MM.1S (cell line): ENCODE results near the gene ACLY.

Experiments
- DNase-seq: peaks from one replicate; pipeline ENCODE4 v3.0.0-alpha.2; 2015
- H2AFZ ChIP-seq: fragments of 300-600 bp; sonication (generic); 2 replicates; pipeline ENCODE4 v1.6.0; 2016; ENCODE audit warnings: antibody characterized with exemption, low read length
- H3F3A ChIP-seq: fragments of 300-600 bp; sonication (generic); 2 replicates; pipeline ENCODE4 v1.6.1; 2016; ENCODE audit warnings: mild to moderate bottlenecking, antibody characterized with exemption, low read length, moderate library complexity, mixed read lengths; ENCODE audit not compliant: insufficient read depth
- H3K27ac ChIP-seq: fragments of 300-600 bp; sonication (generic); 2 replicates; pipeline ENCODE4 v1.5.1; 2016; ENCODE audit warnings: mild to moderate bottlenecking, low read length
- H3K27me3 ChIP-seq: fragments of 300-600 bp; sonication (generic); replicated peaks from 2 replicates; pipeline ENCODE4 v1.6.0; 2016; ENCODE audit warnings: low read length; ENCODE audit not compliant: insufficient read depth
- H3K36me3 ChIP-seq: fragments of 300-600 bp; sonication (generic); replicated peaks from 2 replicates; pipeline ENCODE4 v1.6.1; 2016; ENCODE audit warnings: mild to moderate bottlenecking, low read length, mixed read lengths; ENCODE audit not compliant: insufficient read depth
- H3K4me1 ChIP-seq: fragments of 300-600 bp; sonication (generic); 2 replicates; pipeline ENCODE4 v1.6.1; 2016; ENCODE audit warnings: low read length, mixed read lengths
- H3K4me2 ChIP-seq: fragments of 300-600 bp; sonication (generic); 2 replicates; pipeline ENCODE4 v1.6.0; 2016; ENCODE audit warnings: low read depth, low read length
- H3K4me3 ChIP-seq: fragments of 300-600 bp; sonication (generic); 2 replicates; pipeline ENCODE4 v1.5.1; 2016; ENCODE audit warnings: low read length, mixed read lengths
- H3K79me2 ChIP-seq: fragments of 300-600 bp; sonication (generic); 2 replicates; pipeline ENCODE4 v1.6.1; 2016; ENCODE audit warnings: mixed run types, low read length, mixed read lengths
- H3K9ac ChIP-seq: fragments of 300-600 bp; sonication (generic); 2 replicates; pipeline ENCODE4 v1.6.1; 2016; ENCODE audit warnings: low read length, mixed read lengths
- H3K9me2 ChIP-seq: fragments of 300-600 bp; sonication (generic); replicated peaks from 2 replicates; pipeline ENCODE4 v1.6.1; 2016; ENCODE audit warnings: mild to moderate bottlenecking, low read length, mixed read lengths; ENCODE audit not compliant: insufficient read depth
- H3K9me3 ChIP-seq: fragments of 300-600 bp; sonication (generic); replicated peaks from 2 replicates; pipeline ENCODE4 v1.6.1; 2016; ENCODE audit warnings: mild to moderate bottlenecking, low read length, mixed read lengths; ENCODE audit not compliant: insufficient read depth
- H4K20me1 ChIP-seq: fragments of 300-600 bp; sonication (generic); 2 replicates; pipeline ENCODE4 v1.6.1; 2016; ENCODE audit warnings: mild to moderate bottlenecking, low read length, moderate library complexity, mixed read lengths; ENCODE audit not compliant: insufficient read depth
- CTCF ChIP-seq: fragments of 300-600 bp; sonication (generic); IDR thresholded peaks from 2 replicates; pipeline ENCODE4 v1.5.1; 2016; ENCODE audit warnings: antibody characterized with exemption, low read length, mixed read lengths
- EZH2 ChIP-seq: fragments of 300-600 bp; sonication (generic); optimal IDR thresholded peaks from 2 replicates; pipeline ENCODE3; 2017; ENCODE audit warnings: low read depth, mild to moderate bottlenecking, antibody characterized with exemption, low read length, mixed read lengths
- EZH2phosphoT487 ChIP-seq: fragments of 300-600 bp; sonication (generic); IDR thresholded peaks from 2 replicates; pipeline ENCODE4 v1.6.1; 2018; ENCODE audit warnings: antibody characterized with exemption, low read length

ACLY gene

GRCh38 chr17:41918314-41919164, at the start of gene ACLY:
Gene ACLY, minus strand, starts transcription at chr17:41918951. Its CDS starts 5,078 bp downstream, at chr17:41913873.
- H3K79me2 ChIP-seq = peaks cover 53% of the 10 kb centered on the region
- peaks cover 3% of the 10 kb centered on the region; the same call in 1 of the 2 replicates for H3K36me3 ChIP-seq
- H3K9me3 ChIP-seq = no peaks in the 10 kb centered on the region
- H3K27me3 ChIP-seq = no peaks in the 10 kb centered on the region
- H3K4me1 ChIP-seq = peaks cover 12% of the 10 kb centered on the region; the same call in 1 of the 2 replicates
- peak within 1 kb of the TSS; percentile 98 for H3K4me3 ChIP-seq
- peak within 1 kb of the TSS; percentile 97 for H2AFZ ChIP-seq
- H4K20me1 ChIP-seq = 0 out of 2 replicates have a peak, but pooled peaks cover 5% of the 10 kb centered on the region
- DNase-seq = peak; percentile 99
- no peaks in the 10 kb centered on the region for H3K9me2 ChIP-seq
- peak within 1 kb of the TSS; percentile 45; the same call in 1 of the 2 replicates for H3K27ac ChIP-seq
- peak within 1 kb of the TSS; percentile 90 for H3K9ac ChIP-seq
- TF ChIP-seq EZH2phosphoT487 = no peak
- TF ChIP-seq EZH2 = no peak
- TF ChIP-seq CTCF = no peak
- peak within 1 kb of the TSS; percentile 83 for H3K4me2 ChIP-seq
- H3F3A ChIP-seq = no peaks in the 10 kb centered on the region

- H3K4me3 ChIP-seq = peak overlapping the region; percentile 82; the same call in 1 of the 2 replicates
- H3K79me2 ChIP-seq = peaks cover 62% of the 10 kb centered on the region
- peaks cover 16% of the 10 kb centered on the region for H3F3A ChIP-seq
- TF ChIP-seq EZH2phosphoT487 (no peak), CTCF (no peak), EZH2 (no peak)
- H3K27ac ChIP-seq = no peak overlapping the region
- DNase-seq = no peak
- no peaks in the 10 kb centered on the region for H3K9me3 ChIP-seq
- H3K4me1 ChIP-seq = peaks cover 15% of the 10 kb centered on the region
- H3K36me3 ChIP-seq = 0 out of 2 replicates have a peak, but pooled peaks cover 4% of the 10 kb centered on the region
- no peaks in the 10 kb centered on the region for H3K27me3 ChIP-seq
- H3K9me2 ChIP-seq = no peaks in the 10 kb centered on the region
- peak overlapping the region; percentile 90; the same call in 1 of the 2 replicates for H3K4me2 ChIP-seq
- H2AFZ ChIP-seq = no peak overlapping the region
- H3K9ac ChIP-seq = no peak overlapping the region
- H4K20me1 ChIP-seq = no peaks in the 10 kb centered on the region
Observed at GRCh38 chr17:41967921-41968578, 49.3 kb upstream of the ACLY start.

GRCh38 chr17:41967141-41967920, 48.6 kb upstream of the ACLY start:
- H3K27me3 ChIP-seq = no peaks in the 10 kb centered on the region
- 0 out of 2 replicates have a peak, but pooled peaks cover 4% of the 10 kb centered on the region for H3K36me3 ChIP-seq
- no peaks in the 10 kb centered on the region for H4K20me1 ChIP-seq
- H3K9me2 ChIP-seq = no peaks in the 10 kb centered on the region
- peak overlapping the region; percentile 65; the same call in 1 of the 2 replicates for H3K27ac ChIP-seq
- H2AFZ ChIP-seq = peak overlapping the region; percentile 84
- H3K9me3 ChIP-seq = no peaks in the 10 kb centered on the region
- peak overlapping the region; percentile 90 for H3K4me2 ChIP-seq
- TF ChIP-seq EZH2 (no peak), CTCF (no peak), EZH2phosphoT487 (no peak)
- peak overlapping the region; percentile 82 for H3K4me3 ChIP-seq
- peaks cover 54% of the 10 kb centered on the region for H3K79me2 ChIP-seq
- peaks cover 16% of the 10 kb centered on the region for H3F3A ChIP-seq
- peak; percentile 34 for DNase-seq
- peak overlapping the region; percentile 85 for H3K9ac ChIP-seq
- H3K4me1 ChIP-seq = peaks cover 18% of the 10 kb centered on the region
